ENCODE results near the gene AGBL3.

- TF ChIP-seq POLR2AphosphoS5 (IDR thresholded peaks at IDR 0.05; ENCODE audit: borderline replicate concordance, low read depth, low read length) = no peak
- no peak for TF ChIP-seq EZH2 (IDR thresholded peaks at IDR 0.05)
Measured at GRCh38 chr7:135102372-135102771, 116.1 kb downstream of the AGBL3 start.

Data from SK-N-MC (cell line).